HG02588 (cell line): ENCODE measurements around the gene ZSWIM1.

Experiments
- ATAC-seq: cut with Tn5 transposase; IDR thresholded peaks from one replicate; pipeline ENCODE4 v1.9.1; 2021; ENCODE audit warnings: mild to moderate bottlenecking, moderate library complexity; ENCODE audit not compliant: unreplicated experiment

ZSWIM1 gene

DNA sequence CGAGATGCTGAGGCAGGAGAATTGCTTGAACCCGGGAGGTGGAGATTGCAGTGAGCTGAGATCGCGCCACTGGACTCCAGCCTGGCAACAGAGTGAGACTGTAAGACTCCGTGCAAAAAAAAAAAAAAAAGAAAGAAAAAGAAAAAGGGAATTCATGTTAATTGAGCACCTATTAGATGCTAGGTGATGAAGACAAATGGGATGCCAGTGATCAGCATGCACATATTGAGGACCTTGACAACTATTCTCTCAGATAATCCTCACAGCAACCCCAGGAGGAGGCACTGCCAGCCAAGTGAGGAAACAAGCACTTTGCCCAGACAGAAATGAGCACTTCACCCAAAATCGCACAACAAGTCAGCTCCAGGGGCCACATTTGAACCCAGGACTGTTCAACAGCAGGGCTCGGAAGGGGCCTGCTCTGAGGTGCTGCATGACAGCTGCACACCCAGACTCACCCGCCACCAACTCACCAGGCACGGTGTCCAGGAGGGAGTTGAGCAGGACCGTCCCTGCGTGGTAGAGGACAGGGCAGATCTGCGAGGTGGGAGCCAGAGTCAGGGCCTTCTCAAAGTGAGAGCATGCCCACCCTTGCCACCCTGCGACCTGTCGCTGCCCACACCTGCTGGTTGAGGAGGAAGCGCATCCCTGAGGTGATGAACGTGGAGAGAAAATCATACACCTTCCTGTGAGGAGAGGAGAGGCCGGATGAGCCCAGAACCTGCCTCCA, 26.4 kb downstream of the ZSWIM1 start:
- ATAC-seq: no peak

DNA sequence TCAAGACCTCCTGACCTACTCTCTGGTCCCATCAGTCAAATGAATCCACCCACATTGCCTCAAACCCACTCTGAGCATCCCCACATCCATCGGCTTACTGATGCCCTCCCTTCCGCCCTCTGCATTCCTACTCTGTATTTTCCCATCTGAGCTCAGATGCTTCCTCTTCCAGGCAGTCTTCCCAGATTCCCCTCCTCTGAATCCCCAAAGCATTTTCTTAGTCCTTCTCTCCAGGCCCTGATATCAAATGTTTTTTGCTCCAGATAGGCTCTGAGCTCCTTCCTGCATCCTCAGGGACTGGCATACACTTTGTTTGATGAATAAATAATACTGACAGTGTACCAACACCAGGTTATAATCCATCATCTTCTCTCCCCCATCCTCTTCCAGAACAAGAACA, 27.1 kb downstream of the ZSWIM1 start:
- no peak for ATAC-seq

DNA sequence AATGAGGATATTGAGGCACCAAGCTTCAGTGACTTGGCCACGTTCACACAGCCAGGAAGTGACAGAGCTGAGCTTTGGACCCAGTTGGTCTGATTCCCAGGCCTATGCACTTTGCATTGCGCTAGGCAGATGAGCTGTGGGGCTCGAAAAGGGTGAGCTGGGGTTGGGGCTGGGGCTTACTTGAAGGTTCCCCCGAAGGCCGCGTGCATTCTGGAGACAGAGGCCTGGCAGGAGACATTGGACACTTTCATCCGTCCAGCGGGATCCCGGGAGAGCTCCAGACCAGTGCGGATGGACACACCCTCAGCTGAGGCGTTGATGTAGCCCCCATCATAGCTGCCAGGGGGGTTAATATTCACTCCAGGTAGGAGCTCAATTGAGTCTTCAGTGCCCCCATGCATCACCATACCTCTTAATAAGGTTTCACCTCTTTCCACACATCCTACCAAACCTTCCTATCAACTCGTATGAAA, 28.3 kb downstream of the ZSWIM1 start:
- ATAC-seq: no peak

DNA sequence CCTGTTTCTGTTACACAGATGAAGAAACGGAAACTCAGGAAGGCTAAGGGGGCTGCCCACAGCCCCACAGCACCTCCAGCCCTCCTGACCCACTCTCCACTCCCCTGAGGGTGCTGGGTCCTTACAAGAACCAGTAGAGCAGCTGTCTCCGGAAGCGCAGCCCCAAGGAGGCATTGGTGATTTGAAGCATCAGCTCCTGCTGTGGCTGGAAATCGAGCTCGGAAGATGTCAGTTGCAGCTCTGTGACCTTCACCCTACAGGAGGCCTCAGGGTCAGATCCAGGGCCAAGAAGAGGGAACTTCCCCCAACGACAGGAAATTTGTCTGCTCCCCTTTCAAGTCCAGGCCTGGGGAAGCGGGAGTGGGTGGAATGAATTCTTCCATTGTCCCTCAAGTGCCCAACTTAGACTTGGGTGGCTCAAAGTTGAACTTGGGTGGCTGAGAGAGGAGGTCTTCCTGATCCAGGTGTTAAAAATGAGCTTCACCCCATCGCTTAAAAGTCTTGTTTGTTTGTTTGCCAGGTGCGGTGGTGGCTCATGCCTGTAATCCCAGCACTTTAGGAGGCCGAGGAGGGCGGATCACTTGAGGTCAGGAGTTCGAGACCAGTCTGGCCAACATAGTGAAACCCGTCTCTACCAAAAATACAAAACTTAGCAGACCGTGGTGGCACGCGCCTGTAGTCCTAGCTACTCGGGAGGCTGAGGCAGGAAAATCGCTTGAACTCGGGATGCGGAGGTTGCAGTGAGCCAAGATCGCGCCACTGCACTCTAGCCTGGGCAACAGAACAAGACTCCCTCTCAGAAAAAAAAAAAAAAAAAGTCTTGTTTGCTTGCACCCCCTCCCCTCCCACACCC, 29.0 kb downstream of the ZSWIM1 start:
- ATAC-seq: no peak

DNA sequence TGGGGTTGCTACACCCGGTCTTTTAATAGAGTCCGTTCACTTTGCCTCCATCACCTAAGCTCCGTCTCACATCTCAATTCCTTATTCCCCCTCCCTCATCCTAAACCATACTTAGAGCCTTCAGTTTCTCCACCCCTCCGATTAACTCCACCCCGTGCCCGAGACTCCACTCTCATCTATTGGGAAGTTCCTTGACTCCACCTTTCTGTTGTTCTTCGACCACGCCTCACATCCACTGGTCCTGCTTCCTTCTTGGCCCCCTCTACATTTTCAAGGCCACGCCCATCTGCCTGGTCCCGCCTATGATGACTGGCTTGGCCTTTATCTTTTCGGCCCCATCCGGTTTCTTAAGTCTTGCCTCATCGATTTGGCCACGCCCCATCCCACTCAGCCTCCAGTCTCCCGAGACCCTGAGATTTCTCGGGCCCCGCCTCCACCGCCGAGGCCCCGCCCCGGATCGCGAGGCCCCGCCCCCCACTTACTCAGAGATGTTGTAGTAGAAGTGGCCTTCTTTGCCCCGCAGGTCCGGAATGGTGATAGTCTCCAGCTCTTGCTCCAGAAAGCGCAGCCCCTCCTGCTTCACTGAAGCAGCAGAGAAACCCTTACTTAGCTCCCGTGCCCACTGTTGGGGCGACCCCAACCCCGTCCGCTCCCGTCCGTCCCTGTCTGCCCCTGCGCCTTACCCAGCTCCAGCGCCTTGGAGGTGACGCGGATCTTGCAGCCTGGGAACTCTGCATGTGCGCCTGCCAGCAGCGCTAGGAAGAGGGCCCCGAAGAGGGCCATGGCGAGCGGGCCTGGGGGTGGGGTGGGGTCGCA, 29.9 kb downstream of the ZSWIM1 start:
- ATAC-seq: peak; percentile 79

DNA sequence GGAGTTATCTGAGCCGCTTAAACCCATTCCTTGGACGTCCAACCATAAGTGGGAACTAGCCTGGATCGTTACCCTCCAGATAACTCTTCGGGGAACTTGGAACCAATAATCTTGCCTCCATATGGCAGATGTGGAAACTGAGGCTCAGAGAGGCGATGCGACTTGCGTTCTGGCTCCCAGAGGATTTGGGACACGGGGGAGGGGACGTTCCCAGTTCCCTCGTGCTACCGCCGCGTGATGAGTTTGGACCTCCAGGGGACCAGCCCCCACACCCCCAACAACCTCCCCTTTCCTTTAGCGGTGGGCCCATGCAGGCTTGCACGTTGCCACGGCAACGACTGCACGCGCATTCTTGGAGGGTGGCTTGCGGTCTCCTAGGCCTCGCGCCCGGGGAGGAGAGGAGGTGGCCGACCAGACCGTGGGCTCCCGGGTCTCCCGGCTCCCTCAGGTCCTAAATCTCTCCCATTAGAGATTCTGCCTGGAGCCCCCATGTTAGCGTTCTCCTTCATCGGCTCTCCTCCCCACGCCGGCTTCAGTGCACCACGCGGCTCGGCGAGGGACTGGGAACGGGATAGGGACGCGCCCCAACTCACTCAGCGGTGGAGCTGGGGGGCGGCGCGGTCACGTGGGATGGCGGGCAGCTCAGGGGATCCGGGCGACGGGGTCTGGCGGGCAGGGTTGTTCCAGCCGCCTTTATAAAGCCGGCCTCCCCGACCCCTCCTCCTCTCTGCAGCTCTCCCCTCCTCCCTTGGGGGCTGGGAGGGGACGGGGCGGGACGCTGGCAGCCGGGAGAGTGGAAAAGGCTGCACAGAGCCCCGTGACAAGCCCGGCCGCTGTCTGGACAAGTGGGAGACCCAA, 30.7 kb downstream of the ZSWIM1 start, which contains the start of gene PLTP:
TSS of gene PLTP (minus strand) at position 670 of the 858 bp plus-strand sequence. CDS start 703 bp downstream, outside the sequence.
- ATAC-seq: no peak

DNA sequence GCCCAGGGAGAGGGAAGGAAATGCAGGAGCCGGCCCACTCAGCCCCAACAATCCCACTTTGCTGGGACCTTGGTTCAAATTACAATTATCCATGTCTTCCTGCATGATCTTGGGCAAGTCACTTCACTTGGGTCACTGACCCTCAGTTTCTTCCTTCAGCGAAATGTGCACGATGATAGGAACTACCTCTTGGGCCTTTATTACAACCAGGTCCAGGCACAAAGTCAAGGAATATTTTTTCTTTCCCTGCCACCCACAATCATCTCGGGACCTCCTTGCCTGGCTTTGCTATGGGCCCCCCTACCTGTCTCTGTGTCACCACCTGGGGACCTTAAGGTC, 31.3 kb downstream of the ZSWIM1 start:
- no peak for ATAC-seq

DNA sequence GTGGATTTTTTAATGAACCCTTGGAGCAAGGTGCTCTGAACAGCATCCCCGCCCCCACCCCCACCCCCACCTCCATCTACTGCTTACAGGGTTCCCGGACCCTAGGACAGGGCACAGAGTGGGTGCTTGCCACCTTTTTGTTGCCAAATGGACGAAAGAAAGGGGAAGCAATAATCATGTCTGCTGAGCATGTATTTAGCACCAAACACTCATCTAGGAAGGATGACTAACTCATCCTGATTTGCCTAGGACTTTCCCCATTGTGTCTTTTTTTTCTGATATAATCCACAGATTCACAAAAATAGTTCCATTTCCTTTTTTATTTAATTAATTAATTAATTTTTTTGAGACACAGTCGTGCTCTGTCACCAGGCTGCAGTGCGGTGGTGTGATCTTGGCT, 32.1 kb downstream of the ZSWIM1 start:
- no peak for ATAC-seq

DNA sequence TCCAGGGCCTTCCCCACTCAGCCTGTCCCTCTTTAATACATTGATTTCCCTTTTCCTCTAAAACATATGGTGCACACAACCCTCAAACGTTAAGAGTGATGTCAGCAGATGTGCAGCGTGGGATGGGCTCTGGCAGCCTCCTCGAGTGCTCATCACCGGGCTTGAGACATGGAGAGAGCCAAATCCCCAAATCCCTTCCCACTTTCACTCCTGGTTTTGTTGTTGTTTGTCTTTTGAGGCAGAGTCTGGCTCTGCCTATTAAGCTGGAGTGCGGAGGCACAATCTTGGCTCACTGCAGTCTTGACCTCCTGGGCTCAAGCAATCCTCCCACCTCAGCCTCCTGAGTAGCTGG, 36.7 kb downstream of the ZSWIM1 start:
- ATAC-seq: no peak

DNA sequence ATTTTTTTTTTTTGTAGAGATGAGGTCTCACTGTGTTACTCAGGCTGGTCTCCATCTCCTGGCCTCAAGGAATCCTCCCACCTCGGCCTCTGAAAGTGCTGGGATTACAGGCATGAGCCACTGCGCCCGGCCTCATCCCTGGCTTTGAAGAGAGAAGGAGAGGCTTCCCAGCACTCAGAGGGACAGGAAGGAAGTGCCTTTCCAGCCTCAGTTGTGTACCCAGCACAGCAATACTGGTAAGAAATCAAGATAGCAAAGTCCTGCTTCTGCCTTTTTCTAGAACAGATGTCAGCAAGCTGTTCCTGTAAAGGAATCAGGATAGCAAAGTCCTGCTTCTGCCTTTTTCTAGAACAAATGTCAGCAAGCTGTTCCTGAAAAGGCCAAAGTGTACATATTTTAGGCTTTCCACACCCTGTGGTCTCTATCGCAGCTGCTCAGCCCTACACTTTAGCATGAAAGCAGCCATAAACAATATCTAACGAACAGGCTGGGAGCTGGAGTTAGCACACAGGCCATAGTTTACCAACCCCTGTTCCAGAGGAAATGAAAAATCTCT, 37.2 kb downstream of the ZSWIM1 start:
- no peak for ATAC-seq

DNA sequence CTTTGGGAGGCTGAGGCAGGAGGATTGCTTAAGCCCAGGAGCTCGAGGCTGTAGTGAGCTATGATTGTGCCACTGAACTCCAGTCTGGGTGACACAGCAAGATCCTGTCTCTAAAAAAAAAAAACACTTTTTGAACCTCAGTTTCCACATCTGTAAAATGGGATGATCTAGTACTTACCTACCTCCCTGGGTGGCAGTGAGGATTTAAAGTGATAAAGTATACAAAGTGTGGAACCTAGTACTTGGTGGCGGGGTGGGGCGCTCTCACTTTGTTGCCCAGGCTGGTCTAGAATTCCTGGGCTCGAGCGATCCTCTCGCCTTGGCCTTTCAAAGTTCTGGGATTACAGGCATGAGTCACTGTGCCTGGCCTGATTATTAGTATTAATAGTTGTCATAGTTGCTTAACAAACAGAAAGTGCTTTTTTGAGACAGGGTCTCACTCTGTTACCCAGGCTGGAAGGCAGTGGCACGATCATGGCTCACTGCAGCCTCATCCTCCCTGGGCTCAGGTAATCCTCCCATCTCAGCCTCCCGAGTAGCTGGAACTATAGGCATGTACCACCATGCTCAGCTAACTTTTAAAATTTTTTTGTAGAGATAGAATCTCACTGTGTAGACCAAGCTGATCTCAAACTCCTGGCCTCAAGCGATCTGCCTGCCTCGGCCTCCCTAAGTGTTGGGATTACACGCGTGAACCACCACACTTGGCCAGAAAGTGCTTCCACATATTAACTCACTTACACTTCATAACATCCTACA, 37.9 kb downstream of the ZSWIM1 start:
- no peak for ATAC-seq

DNA sequence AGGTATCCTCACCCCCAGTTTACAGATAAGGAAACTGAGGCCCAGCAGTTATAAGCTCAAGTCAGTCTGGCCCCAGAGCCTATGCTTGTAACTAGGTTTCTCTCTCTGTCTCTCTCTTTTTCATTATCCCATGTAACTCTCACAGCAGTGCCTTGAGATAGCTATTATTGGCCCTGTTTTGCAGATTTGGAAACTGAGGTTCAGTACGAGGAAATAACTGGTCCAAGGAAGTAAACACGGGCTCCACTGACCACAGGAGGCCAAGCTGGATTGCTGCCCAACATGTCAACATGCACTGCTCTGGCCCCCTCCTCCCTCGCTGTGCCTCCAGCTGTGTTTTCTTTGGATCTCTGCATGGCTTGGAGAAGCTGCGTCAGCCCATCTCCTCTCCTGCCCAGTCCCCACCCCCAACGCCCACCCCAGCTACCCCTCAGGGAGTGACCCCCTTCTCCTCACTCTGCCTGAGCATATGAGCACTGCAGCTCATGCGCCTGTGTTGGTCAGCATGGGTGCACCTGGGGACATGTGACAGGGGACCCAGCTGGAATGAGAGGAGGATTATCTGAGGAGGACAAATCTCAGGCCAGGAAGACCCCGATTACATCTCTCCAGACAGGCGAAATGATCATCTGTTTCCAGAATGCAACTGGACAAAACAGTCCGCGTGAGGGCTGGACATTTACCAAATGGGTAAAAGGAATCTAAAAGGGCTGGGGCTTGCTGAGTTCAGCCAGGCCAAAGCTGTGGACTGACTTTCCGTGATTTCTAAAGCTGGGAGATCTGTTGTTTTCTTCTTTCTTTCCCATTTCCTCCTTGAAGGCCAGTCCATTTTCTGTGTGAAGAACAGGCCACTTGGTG, 38.7 kb downstream of the ZSWIM1 start:
- ATAC-seq: no peak

DNA sequence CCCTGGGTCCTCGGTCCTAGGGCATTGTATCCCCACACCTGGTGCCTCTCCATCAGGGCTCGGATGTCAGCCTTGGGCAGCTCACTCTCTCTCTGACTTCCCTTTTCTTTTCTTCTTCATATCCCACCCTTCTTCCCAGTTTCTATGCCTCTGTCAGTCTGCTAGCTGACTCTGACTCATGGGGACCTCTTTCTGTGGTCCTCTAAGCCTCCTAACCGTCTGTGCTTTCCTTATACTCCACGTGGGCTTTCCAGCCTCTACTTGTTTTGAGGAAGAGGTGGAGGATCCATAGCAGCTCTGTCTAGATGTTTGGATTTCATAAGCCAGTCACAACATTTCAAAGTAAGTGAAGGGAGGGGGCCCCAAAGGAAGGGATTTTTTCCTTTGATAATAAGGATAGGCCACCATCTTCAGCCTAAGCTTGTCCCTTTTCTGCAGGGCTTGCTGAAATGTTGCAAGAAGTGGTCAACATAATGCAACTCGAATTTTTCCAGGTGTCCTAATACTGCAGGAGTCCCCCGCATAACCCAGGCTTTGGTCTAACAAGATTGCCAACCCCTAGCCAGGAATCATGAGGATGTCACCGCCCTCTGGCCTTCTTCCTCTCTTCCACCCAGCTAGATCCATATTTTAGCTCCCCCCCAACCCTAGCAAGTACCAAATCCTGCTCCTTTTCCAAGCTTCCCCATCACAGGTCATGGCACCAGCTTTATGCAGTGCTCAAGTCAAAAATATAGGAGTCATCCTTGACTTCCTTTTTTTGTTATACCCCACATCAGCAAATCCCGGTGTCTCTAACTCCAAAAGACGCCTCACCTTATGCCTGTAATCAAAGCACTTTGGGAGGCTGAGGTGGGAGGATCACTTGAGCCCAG, 39.7 kb downstream of the ZSWIM1 start:
- ATAC-seq: no peak

DNA sequence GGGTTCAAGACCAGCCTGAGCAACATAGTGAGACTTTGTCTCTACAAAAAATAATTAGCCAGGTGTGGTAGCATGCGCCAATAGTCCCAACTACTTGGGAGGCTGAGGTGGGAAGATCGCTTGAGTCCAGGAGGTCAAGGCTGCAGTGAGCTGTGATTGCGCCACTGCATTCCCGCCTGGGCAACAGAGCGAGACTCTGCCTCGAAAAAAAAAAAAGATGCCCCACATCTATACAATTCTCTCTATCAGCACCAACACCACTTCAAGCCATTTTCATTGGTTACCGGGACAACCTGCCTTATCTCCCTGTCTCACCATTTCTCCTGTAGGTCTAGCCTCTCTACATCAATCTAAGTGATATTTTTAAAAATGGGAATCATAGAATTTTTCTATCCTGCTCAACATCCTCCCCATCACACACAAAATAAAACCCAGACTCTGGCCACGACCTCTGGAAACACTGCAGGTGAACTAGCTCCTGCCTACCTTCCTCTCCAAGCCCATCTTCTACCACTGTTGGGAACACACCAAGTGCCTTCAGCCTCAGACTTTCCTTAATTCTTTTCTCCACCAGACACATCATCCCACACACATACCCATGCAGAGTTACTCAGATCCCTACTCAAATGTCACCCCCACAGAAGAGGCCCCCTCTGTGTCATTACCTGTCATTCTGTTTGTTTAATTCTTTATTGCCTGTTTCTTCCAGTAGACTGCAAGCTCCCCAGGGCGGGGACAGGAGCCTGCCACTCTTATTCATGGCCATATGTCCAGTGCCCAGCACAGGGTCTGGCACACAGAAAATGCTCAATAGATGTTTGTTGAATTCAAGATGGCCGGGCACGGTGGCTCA, 40.5 kb downstream of the ZSWIM1 start:
- no peak for ATAC-seq

DNA sequence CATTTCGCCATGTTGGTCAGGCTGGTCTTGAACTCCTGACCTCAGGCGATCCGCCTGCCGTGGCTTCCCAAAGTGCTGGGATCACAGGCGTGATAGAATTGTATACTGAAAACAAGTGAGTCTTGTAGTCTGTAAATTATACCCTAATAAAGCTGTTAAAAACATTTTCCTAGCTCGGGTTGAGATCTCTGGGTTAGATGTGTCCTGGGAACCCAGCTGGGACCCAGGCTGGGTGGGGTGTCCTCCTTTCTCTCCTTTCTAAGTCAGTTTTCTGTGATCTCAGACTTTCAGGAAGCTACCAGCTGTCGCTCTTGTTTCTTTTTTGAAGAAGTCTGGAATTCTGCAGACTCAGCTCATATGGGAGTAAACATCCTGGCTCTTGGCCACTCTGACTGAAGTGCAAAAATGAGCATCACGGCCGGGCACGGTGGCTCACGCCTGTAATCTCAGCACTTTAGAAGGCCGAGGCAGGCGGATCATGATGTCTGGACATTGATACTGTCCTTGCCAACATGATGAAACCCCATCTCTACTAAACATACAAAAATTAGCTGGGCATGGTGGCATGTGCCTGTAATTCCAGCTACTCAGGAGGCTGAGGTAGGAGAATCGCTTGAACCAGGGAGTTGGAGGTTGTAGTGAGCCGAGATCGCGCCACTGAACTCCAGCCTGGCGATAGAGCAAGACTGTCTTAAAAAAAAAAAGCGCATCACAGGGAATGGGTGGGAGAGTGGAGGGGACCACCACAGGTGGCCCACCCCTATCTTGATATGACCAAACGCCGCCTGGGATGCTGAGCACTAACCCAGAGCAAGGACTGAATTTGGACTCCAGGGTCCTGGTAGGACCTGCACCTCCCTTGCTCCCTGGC, 43.6 kb downstream of the ZSWIM1 start:
- ATAC-seq: no peak
